Spinal cord (tissue), 10 donors: ENCODE results near the gene TP53I13. TPM values are rescaled to one million over a fixed set of nuclear protein-coding genes. Genes with fewer than 3 reads are reported as not detected.

Experiments used
- DNase-seq, 6 donors: peaks; one replicate each; pipeline versions ENCODE4 v3.0.0 to v3.0.0-alpha.2; 2013 to 2015; ENCODE audit warnings: low spot score in 6 of 6, low read depth in 4 of 6
- H3K27ac ChIP-seq: one replicate; pipeline ENCODE4 v1.5.1; 2013; ENCODE audit warnings: low read depth, low read length, control low read depth
- H3K27me3 ChIP-seq: one replicate; pipeline ENCODE4 v1.6.1; 2013; ENCODE audit warnings: low read length; ENCODE audit not compliant: control insufficient read depth, insufficient read depth
- H3K36me3 ChIP-seq: one replicate; pipeline ENCODE4 v1.6.1; 2013; ENCODE audit warnings: low read length; ENCODE audit not compliant: control insufficient read depth, insufficient read depth
- H3K4me1 ChIP-seq: one replicate; pipeline ENCODE4 v1.6.1; 2013; ENCODE audit warnings: low read length; ENCODE audit not compliant: control insufficient read depth, insufficient read depth
- H3K4me3 ChIP-seq: one replicate; pipeline ENCODE4 v1.5.1; 2013; ENCODE audit warnings: low read depth, low read length, control low read depth
- H3K9me3 ChIP-seq: one replicate; pipeline ENCODE4 v1.6.1; 2013; ENCODE audit warnings: low read length; ENCODE audit not compliant: control insufficient read depth, insufficient read depth
- WGBS: methylation state at CpG from one replicate; pipeline ENCODE4 v1.1.5; 2013; ENCODE audit warnings: missing lambda C conversion rate; ENCODE audit not compliant: insufficient coverage; 5-methylcytosine and 5-hydroxymethylcytosine counted together
- polyA plus RNA-seq, 2 donors: library from polyadenylated mRNA; unstranded; fragments of 120-200 nt; gene quantifications; one replicate each; pipeline ENCODE4 v1.2.1, GENCODE V29; 2013; ENCODE audit not compliant: insufficient read length in 2 of 2
- total RNA-seq, 2 donors: library from RNA; depleted of rRNA in 1 of 2; stranded (reverse); fragments of 120-200 nt in 1 of 2; fragments of >200 nt in 1 of 2; gene quantifications; one replicate each; pipeline versions ENCODE4 v1.2.3 to v1.2.4, GENCODE V29; 2013 to 2014
- donor health status: healthy.

Gene TP53I13
- total and polyA plus RNA-seq, 4 donors = 12.9 to 37.9 (median 26.8) TPM

DNA sequence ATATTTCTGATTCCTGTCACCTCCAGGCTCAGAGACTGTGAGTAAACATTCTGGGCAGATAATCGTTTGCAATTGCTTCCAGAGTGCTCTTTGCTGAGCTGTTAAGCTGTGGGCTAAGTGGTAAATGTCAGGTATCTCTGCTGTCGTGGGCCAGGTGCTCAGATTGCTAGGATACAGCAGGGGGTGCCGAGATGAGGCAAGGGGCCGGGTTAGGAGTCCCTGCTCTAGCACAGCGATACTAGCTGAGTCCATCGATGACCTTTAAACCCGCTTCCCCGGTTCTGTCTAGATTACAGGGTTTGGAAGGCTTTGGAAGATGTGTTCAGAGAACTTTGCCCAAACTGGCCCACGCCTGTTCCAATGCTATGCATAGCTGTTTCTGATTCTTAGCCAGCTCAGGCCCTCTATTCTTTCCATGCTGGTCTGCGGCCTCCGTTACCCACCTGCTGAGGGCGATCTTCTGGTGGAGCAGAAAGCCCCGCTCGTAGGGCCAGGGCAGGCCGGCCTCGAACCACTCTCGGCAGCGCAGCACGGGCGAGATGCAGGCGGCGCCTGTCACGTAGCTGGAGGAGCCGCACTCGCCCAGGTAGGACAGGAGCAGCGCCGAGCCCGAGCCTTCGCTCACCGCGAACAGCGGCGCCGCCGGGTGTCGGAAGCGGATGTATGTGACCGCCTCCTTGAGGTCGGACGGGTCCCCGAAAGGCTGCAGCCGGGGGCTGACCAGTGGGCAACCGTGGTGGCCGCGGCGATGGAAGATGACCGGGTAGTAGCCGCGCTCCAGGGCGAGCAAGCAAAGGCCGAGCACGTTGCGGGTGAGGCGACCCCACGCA is 2.6 kb upstream of the TP53I13 start:
- no peaks in the 10 kb centered on the region for H3K9me3 ChIP-seq
- peaks cover 36% of the 10 kb centered on the region for H3K27me3 ChIP-seq
- no peak overlapping the region for H3K27ac ChIP-seq
- no peak for DNase-seq
- peaks cover 6% of the 10 kb centered on the region for H3K36me3 ChIP-seq
- WGBS = 12% methylated on average over 55 of the region's 55 CpGs
- H3K4me1 ChIP-seq = peaks cover 44% of the 10 kb centered on the region
- peak overlapping the region; percentile 37 for H3K4me3 ChIP-seq

DNA sequence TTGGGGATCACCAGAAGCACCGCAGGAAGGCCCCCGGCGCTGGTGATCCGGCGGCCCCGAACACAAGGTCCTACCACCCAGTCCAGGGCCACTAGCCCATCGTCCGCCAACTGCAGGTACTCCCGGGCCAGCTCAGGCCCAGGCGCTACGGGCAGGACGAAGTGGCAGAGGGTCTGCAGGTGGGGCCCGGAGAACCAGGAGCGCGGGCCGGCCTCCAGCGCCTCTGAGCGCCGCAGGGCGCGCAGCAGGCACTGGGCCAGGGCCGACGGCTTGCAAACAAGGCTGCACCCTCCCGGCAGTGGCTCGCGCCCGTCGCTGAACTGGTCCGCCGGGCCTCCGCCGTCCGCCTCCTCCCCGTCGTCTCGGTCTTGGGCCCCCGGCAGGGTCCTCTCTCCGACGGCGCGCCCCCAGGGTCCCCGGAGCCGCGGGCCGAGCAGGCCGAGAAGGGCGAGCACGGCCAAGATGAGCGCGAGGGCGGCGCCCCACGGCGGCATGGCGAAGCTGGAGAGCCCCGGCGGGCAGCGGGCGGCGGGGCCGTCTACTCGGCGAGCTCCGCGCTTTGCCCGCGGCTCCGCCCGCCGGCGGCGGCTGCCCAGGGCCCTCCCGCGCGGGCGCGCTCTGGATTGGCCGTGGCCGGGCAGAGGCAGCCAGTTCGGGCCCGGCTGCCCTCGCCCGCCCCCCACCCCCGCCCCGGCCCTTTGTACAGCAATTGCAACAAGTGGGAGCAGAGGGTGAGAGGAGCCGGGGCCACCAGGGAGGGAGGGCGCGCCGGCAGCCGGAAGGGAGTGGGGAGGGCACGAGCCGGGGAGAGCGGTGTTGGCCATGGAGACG is 1.8 kb upstream of the TP53I13 start, which contains the start of gene ABHD15:
ABHD15 (minus strand) TSS at position 565 of the 831 bp plus-strand sequence; CDS start at position 494, 71 bp downstream.
- H3K36me3 ChIP-seq = peaks cover 8% of the 10 kb centered on the region
- H3K9me3 ChIP-seq = no peaks in the 10 kb centered on the region
- H3K4me1 ChIP-seq = peaks cover 49% of the 10 kb centered on the region
- H3K4me3 ChIP-seq = peak within 1 kb of the TSS; percentile 72
- DNase-seq = peak in 2 of 6 donors; percentile 7 to 63
- H3K27ac ChIP-seq = peak within 1 kb of the TSS; percentile 87
- WGBS = under 1% methylated on average over 82 of the region's 94 CpGs
- peaks cover 36% of the 10 kb centered on the region for H3K27me3 ChIP-seq

DNA sequence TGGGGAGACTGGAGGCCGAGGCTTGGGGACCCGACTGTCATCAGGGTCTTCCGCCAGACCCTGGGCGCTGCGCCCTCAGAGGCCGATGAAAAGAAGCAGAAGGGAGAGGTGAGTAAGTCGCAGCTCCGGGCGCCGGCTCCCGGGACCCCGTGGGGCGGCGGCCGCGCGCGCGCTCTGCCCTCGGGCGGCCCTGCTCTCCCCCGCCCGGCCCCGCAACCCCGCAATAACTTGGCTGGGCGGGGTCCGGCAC is 1.3 kb upstream of the TP53I13 start:
- WGBS = under 1% methylated on average over 27 of the region's 27 CpGs
- peaks cover 55% of the 10 kb centered on the region for H3K4me1 ChIP-seq
- no peaks in the 10 kb centered on the region for H3K9me3 ChIP-seq

DNA sequence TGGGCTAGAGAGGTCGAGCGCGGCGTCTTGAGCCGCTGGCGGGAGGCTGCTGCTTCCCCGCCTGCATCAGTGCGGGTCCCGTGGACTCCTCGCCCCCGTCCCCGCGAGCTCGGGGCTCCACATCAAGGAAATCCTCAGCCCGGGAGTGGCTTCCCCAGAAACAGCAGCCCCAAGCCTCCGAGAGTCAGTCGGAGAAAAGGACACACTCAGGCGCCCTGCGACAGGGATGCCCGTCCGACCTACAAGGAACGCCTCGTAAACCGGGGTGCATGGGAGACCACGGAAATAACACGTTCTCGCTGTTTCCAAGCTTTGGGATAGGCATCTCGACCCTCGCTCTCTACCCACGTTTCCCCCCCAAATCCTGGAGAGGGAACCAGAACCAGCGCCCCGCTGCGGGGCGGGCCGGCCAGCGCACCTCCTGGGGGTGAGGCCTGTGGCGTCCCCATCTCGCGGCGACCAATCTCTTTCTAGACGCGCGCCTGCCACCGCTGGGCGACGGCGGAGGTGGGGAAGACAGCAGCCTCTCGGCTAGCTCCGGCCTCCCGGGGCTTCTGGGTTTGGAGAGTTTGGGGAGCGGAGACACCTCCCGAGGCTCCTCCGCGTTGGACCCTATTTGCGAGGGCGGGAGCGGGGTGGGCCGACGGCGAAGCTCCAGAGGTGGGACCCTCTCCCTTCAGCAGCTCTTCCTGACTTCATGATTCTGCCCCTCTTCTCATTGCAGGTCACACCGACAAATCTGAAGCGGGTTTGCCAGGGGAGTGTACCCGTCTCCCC is 759 bp upstream of the TP53I13 start:
- H3K27me3 ChIP-seq = peaks cover 32% of the 10 kb centered on the region
- DNase-seq = peak in 1 of 6 donors; percentile 29
- H3K4me3 ChIP-seq = peak overlapping the region; percentile 72
- peak overlapping the region; percentile 87 for H3K27ac ChIP-seq
- H3K9me3 ChIP-seq = no peaks in the 10 kb centered on the region
- H3K36me3 ChIP-seq = peaks cover 10% of the 10 kb centered on the region
- WGBS = 1% methylated on average over 63 of the region's 63 CpGs
- H3K4me1 ChIP-seq = peaks cover 59% of the 10 kb centered on the region

More for the DNA sequence above, 1.3 kb upstream of the TP53I13 start:
- no peak for DNase-seq
- H3K27ac ChIP-seq = peak overlapping the region; percentile 87
- H3K27me3 ChIP-seq = peaks cover 36% of the 10 kb centered on the region
- H3K36me3 ChIP-seq = peaks cover 11% of the 10 kb centered on the region
- peak overlapping the region; percentile 72 for H3K4me3 ChIP-seq

DNA sequence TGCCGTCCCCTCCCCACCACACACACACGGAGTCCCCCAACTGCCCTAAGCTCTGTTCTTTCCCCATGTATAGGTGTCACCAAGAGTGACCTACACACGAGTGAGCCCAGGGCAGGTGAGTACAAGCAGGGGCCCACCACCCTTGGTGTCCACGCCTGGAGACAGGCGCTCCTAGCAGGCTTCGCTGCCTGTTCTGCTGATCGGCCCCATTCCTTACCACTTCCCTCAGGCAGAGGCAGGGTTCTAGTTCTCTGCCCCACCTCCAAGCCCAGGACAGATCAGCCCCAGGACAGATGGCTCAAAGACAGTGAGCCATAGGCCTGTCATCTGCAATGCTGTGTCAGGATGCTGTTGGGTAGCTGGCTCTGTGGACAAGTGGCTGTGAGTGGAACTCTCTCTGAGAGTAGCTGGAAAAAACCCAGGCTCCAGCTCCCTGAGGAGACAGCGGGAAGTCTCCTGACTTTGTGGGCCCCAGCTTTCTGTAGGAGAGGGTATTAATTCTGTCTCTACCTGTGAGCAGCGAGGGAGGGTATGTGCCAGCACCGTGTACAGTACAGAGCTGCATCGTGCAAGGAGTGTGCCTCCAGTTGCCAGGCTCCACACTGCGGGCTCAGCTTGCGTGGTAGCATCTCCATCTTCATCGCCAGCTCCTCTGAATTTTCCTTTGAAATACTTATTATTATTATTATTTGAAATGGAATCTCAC is 897 bp downstream of the TP53I13 start:
- Histone ChIP-seq H3K36me3 (peaks cover 25% of the 10 kb centered on the region), H3K9me3 (no peaks in the 10 kb centered on the region), H3K4me1 (peaks cover 72% of the 10 kb centered on the region), H3K4me3 (peak overlapping the region; percentile 83), H3K27me3 (peaks cover 26% of the 10 kb centered on the region), H3K27ac (peak overlapping the region; percentile 92)
- WGBS = 56% methylated on average over 11 of the region's 14 CpGs
- DNase-seq = no peak

DNA sequence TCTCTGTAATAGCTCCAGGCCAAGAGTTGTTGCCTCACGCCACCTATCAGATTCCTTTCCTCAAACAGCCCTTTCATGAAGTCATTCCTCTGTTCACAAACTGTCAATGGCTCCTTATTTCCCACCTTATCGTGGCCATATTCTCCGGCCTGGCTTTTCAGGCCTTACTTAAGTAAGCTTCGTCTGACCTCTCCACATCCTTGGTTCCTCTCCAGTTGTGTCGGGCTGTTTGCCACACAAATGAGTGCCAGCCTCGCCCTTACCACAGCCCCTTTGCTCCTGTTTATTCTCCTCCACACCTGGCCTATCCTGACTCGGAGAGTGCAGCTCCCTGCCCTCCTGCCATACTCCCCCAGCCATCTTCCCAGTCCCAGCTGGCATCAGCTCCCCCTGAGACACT is 2.0 kb downstream of the TP53I13 start:
- Histone ChIP-seq H3K36me3 (peaks cover 36% of the 10 kb centered on the region), H3K27ac (no peak overlapping the region), H3K9me3 (no peaks in the 10 kb centered on the region), H3K4me3 (no peak overlapping the region), H3K4me1 (peaks cover 69% of the 10 kb centered on the region), H3K27me3 (peaks cover 15% of the 10 kb centered on the region)
- no peak for DNase-seq
- 75% methylated on average over 7 of the region's 7 CpGs for WGBS

DNA sequence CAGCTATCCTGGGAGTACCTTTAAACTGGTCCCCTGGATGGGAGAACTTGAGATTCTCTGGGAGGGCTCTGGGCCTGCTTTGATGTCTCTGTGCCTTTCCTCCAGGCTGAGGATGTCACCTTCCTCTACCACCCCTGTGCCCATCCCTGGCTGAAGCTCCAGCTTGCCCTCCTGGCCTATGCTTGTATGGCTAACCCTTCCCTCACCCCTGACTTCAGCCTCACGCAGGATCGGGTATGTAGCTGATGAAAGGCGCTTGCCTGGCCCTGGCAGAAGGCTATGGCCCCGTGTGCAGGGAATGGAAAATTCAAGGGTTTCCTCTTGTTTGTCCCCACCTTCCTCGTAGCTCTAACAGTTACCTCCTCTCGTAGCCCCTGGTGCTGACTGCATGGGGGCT is 3.0 kb downstream of the TP53I13 start:
- Histone ChIP-seq H3K36me3 (peaks cover 46% of the 10 kb centered on the region), H3K4me1 (peaks cover 60% of the 10 kb centered on the region), H3K27ac (no peak overlapping the region), H3K9me3 (no peaks in the 10 kb centered on the region), H3K27me3 (peaks cover 5% of the 10 kb centered on the region), H3K4me3 (no peak overlapping the region)
- WGBS = 100% methylated on average over 4 of the region's 6 CpGs
- peak in 1 of 6 donors; percentile 0 for DNase-seq

DNA sequence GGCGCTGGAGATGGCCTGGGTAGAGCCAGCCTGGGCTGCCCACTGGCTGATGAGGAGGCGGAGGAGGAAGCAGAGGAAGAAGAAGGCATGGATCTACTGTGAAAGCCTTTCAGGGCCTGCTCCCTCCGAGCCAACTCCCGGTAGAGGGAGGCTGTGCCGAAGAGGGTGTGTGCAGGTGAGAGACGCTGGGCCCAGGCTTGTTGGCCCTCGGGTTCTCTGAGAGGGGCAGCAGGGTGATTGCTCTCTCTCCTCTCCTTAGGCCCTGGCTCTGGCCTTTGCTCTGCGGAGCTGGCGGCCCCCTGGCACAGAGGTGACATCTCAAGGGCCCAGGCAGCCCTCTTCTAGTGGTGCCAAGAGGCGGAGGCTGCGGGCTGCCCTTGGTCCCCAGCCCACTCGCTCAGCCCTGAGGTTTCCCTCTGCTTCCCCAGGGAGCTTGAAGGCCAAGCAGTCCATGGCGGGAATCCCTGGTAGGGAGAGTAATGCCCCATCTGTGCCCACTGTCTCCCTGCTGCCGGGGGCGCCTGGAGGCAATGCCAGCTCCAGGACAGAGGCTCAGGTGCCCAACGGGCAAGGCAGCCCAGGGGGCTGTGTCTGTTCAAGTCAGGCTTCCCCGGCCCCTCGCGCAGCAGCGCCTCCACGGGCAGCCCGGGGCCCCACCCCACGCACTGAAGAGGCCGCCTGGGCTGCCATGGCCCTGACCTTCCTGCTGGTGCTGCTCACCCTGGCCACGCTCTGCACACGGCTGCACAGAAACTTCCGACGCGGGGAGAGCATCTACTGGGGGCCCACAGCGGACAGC is 3.6 kb downstream of the TP53I13 start:
- peak in 1 of 6 donors; percentile 10 for DNase-seq
- 45% methylated on average over 23 of the region's 30 CpGs for WGBS
- no peak overlapping the region for H3K27ac ChIP-seq
- H3K27me3 ChIP-seq = peaks cover 4% of the 10 kb centered on the region
- no peaks in the 10 kb centered on the region for H3K9me3 ChIP-seq
- peaks cover 52% of the 10 kb centered on the region for H3K36me3 ChIP-seq
- H3K4me1 ChIP-seq = peaks cover 64% of the 10 kb centered on the region
- no peak overlapping the region for H3K4me3 ChIP-seq
